Measurements from ENCODE around the gene NECAB2.

DNA sequence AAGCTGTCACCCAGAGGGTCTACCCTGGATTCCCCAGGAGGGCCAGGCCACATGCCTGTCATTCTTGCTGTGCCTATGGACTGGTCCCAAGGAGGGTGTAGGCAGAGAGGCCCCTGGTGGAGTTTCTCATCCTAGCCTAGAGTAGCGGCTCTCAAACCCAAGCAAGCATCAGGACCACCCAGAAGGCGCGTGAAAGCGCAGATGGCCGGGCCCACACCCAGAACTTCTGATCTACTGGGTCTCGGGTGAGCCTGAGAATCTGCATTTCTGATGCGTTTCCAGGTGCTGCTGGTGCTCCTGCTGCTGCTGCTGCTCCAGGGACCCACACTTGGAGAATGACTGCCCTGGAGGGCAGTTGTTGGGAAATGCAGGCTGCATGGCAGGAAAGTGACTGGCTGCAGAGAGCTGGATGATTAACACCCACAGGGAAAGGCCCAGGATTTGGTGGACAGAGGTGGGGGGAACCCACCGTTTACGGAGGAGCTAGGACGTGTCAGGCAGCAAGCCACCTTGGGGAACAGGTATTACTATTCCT, 24.5 kb upstream of the NECAB2 start:
- no peak for TF ChIP-seq POLR2A (IDR thresholded peaks at IDR 0.05; ENCODE audit: low read length)
- TF ChIP-seq GATA1 (IDR thresholded peaks at IDR 0.05; ENCODE audit: low read depth, low read length) = no peak

All from erythroblast (primary cell).